Midbrain (tissue), 1 donor: ENCODE results near the gene TMEM9.

Source experiments
- DNase-seq: peaks from one replicate; lab custom pipeline; 2025; lab: John Stamatoyannopoulos, UW

Gene TMEM9

GRCh38 chr1:201105688-201106087 lies 48.6 kb downstream of the TMEM9 start:
- no peak for DNase-seq

GRCh38 chr1:201104141-201104540 lies 50.1 kb downstream of the TMEM9 start:
- DNase-seq, result no peak

GRCh38 chr1:201103666-201104065 lies 50.6 kb downstream of the TMEM9 start:
- no peak for DNase-seq

GRCh38 chr1:201100169-201100930 lies 53.9 kb downstream of the TMEM9 start:
- DNase-seq, result no peak

- no peak for DNase-seq
Observed at GRCh38 chr1:201098992-201099677, 55.1 kb downstream of the TMEM9 start.

- DNase-seq, result no peak
Observed at GRCh38 chr1:201096977-201097856, 57.1 kb downstream of the TMEM9 start.

- DNase-seq, result no peak
Observed at GRCh38 chr1:201096041-201096461, 58.2 kb downstream of the TMEM9 start.

GRCh38 chr1:201095581-201095980 lies 58.7 kb downstream of the TMEM9 start:
- peak; percentile 37 for DNase-seq

GRCh38 chr1:201094832-201095231 lies 59.4 kb downstream of the TMEM9 start:
- no peak for DNase-seq

GRCh38 chr1:201093962-201094361 lies 60.3 kb downstream of the TMEM9 start:
- no peak for DNase-seq

GRCh38 chr1:201093561-201093960 lies 60.7 kb downstream of the TMEM9 start:
- no peak for DNase-seq

GRCh38 chr1:201092738-201093137 lies 61.5 kb downstream of the TMEM9 start:
- DNase-seq, result no peak

- DNase-seq, result no peak
Observed at GRCh38 chr1:201091256-201091655, 63.0 kb downstream of the TMEM9 start.

GRCh38 chr1:201090541-201090940 lies 63.7 kb downstream of the TMEM9 start:
- DNase-seq, result no peak

GRCh38 chr1:201089596-201089995 lies 64.7 kb downstream of the TMEM9 start:
- DNase-seq, result no peak

- DNase-seq, result no peak
Observed at GRCh38 chr1:201088901-201089525, 65.3 kb downstream of the TMEM9 start.

- DNase-seq, result no peak
Observed at GRCh38 chr1:201088395-201088794, 65.9 kb downstream of the TMEM9 start.

GRCh38 chr1:201085902-201086735 lies 68.2 kb downstream of the TMEM9 start:
- peak; percentile 37 for DNase-seq
